IPS-NIHi11 (cell line): Measurements from ENCODE around the gene CMTR2.

Experiments used
- DNase-seq: peaks from one replicate; pipeline ENCODE4 v3.0.0; 2012; ENCODE audit warnings: mixed read lengths, low spot score

Gene CMTR2

DNA sequence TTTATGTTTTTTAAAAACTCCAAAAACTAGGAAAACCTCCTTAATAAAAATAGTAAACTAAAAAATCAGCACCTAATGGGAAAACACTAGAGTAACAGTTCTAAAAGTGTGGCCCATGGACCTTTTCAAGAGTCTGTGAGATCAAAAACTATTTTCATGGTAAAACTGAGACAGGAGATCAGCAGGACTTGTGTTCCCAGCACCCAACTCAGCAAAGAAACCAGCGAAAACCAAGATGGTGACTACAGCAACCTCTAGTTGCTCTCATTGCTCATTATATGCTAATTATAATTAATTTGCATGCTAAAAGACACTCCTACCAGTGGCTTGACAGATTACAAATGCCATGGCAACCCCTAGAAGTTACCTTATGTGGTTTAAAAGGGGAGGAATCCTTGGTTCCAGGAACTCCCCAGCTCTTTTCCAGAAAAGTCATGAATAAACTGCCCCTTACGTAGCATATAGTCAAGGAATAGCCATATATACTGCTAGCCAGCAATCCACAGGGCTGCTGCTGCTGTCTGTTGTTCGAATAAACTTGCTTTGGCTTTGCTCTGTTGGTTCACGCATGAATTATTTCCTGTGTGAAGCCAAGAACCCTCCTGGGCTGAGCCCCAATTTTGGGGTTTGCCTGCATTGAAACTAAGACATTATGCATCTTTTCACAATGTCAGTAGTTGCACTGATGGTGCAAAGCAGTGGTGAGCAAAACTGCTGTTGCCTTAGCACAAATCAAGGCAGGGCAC lies 12.4 kb downstream of the CMTR2 start:
- DNase-seq, result no peak

- DNase-seq, result no peak
Measured at GRCh38 chr16:71273384-71273783, 15.8 kb downstream of the CMTR2 start.

DNA sequence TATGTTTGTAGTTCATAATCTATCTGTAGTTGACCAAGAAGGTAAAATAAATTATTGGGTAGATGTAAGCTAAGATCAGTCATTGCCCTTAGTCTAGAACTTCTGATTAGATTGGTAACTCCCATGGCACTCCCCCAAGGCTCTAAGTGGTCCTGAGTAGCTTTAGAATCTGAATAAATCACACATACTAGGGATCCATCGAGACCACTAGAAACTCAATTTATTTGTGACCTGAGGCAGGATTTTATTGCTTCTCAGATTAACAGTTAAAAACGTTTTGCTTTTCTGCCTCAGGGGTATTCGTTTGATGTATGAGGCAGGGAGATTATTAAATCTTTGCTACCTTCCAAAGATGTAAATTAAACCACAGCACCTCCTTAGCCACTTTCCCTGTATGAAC lies 24.9 kb downstream of the CMTR2 start:
- DNase-seq, result no peak

- DNase-seq, result no peak
Measured at GRCh38 chr16:71263582-71263981, 25.6 kb downstream of the CMTR2 start.

GRCh38 chr16:71262391-71262790 lies 26.8 kb downstream of the CMTR2 start:
- DNase-seq, result no peak

DNA sequence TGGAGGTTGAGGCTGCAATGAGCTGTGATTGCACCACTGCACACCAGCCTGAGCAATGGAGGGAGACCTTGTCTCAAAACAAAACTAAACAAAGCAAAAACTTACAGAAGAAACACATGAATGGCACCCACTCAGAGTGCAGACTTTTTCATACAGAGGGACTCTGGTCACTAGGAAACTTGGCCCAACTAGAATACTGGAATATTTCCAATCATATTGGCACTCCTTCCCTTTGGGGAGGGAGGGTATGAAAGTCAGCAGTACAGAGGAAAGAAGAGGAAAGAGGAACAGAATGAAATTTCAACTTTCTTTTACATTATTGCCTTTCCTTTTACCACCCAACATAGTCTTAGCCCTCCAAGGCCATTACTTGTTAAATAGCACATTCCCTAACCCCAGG lies 28.2 kb downstream of the CMTR2 start:
- DNase-seq, result no peak

DNA sequence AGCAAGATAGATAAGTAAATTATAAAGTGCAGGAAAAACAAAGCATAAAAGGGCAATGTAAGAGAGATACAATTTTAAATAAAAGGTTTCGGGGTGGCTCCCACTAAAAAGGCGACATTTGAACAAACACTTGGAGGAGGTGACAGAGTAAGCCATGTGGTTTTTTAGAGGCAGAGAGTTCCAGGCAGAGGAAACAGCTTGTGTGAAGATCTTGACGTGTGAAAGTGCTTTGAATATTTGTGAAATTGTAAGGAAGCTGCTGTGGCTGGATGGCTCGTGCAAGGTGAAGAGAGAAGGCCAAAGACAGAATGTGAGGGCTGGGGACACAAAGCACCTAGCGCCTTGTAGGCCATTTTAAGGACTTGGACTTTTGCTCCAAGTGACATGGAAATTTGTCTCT lies 30.1 kb downstream of the CMTR2 start:
- DNase-seq, result no peak

DNA sequence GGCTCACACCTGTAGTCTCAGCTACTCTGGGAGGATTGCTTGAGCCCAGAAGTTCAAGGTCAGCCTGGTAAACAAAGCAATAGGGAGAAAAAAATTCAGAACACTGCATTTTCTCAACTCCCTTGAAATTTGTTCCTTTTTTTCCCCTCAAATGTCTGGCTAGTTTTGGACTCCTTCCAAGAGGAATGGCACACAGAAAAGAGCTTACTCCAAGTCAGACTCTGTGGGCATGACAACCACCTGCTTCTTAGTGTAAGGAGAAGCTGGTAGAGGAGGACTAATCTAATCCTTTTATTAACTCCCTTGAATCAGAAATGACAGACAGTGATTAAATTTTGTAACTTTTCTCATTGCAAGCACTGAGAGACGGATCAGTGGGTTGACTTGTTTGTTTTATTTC lies 30.8 kb downstream of the CMTR2 start:
- no peak for DNase-seq

DNA sequence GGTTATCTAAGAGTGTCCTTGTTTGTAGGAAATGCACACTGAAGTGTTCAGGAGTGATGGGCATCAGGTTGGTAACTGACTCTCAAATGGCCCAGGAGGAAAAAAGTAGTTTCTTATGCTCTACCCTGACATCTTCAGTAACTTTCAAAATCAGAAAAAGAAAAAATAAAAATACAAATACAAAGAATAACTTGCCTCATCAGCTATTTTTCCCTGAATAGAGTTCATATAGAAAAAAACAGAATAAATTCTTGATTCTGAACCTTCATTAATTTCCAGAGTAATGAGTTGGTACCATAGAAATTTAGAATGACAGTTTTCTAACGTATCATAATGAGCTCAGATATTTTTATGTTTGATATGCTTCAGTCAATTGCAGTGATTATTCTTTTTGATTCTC lies 31.4 kb downstream of the CMTR2 start:
- DNase-seq, result no peak

GRCh38 chr16:71255721-71256120 lies 33.5 kb downstream of the CMTR2 start:
- no peak for DNase-seq

DNA sequence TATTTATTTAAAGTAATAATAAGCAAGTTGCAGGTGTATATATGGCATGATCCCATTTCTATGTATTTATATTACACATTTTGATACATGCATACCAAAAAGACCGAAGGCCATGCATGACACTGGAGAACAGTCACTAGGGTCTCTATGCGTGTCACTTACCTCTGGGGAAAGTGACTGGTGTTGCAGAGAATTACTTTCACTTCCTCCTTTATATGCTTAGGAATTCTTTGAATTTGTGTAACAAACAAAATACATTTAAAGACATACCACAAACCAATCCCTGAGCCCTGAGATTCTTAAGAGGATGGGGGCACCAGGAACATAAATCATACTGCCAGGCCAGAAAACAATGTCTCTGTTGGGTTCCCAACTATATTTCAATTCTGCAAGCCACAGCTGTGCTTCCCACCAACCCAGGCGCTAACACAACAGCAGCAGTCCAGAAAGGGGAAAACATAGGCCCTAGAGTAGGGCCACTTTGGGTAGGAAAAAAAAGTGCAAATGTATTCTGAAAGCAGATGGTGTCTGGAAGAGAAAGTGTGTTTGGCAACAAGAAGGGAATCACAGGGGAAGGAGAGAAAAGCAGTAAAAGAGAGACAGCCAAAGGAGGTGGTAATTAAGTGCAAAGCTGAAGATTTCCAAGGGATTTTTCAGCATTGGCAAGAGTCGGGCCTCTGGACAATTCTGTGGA lies 34.2 kb downstream of the CMTR2 start:
- DNase-seq, result no peak

GRCh38 chr16:71250461-71251235 lies 38.6 kb downstream of the CMTR2 start:
- DNase-seq, result no peak

- peak; percentile 26 for DNase-seq
Measured at GRCh38 chr16:71249399-71249798, 39.8 kb downstream of the CMTR2 start.

- DNase-seq, result no peak
Measured at GRCh38 chr16:71247478-71247877, 41.7 kb downstream of the CMTR2 start.

GRCh38 chr16:71246309-71246708 lies 42.9 kb downstream of the CMTR2 start:
- DNase-seq, result no peak

- no peak for DNase-seq
Measured at GRCh38 chr16:71244521-71244920, 44.7 kb downstream of the CMTR2 start.

DNA sequence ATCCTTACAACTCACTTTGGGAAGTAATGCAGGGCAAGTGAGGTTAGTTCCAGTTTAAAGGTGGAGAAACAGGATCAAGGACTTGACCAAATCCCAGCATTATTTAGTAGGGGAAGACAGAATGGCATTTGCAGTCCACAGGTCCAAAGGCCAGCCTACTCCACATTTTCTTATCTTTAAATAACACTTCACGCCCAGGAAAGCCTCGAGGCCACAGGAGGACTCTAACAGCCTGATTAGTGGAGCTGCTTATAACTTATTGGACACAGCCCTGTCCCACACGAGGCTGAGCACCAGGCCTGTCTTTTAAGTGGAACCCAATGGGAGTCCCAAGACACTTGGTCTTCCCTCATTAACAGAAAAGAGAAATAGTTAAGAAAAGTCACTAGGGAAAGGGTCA lies 46.6 kb downstream of the CMTR2 start:
- no peak for DNase-seq

- DNase-seq, result no peak
Measured at GRCh38 chr16:71242036-71242435, 47.2 kb downstream of the CMTR2 start.
